ENCODE data around the gene LZTS2. TPM values are rescaled to one million over a fixed set of nuclear protein-coding genes. Genes with fewer than 3 reads are reported as not detected.

Gene LZTS2
- total and polyA plus RNA-seq, 2 experiments from 2014 or later: 73.6 to 90.7 TPM

GRCh38 chr10:101002456-101002855 lies 2.8 kb downstream of the LZTS2 start:
- Histone ChIP-seq H3K9me3 (ENCODE audit: low read depth) (no peaks in the 10 kb centered on the region), H3K36me3 (replicated peaks; ENCODE audit: insufficient read depth, low read depth) (no peaks in the 10 kb centered on the region), H3K4me2 (peak overlapping the region; percentile 99), H2AFZ (no peak overlapping the region), H3K4me3 (no peak overlapping the region), H3K4me1 (ENCODE audit: insufficient read depth) (peaks cover 19% of the 10 kb centered on the region), H4K20me1 (ENCODE audit: insufficient read depth, poor library complexity, severe bottlenecking) (peaks cover 10% of the 10 kb centered on the region), H3K27me3 (no peaks in the 10 kb centered on the region), H3K9me2 (replicated peaks; ENCODE audit: insufficient read depth) (no peaks in the 10 kb centered on the region), H3K79me2 (peaks cover 53% of the 10 kb centered on the region), H3K27ac (peak overlapping the region; percentile 99)
- no peak for DNase-seq (ENCODE audit: low spot score)
- 95% methylated on average over 11 of the region's 11 CpGs for WGBS (ENCODE audit: low lambda C conversion rate, missing lambda C conversion rate)
- TF ChIP-seq EZH2 (IDR thresholded peaks at IDR 0.05; ENCODE audit: borderline replicate concordance) (no peak), EZH2phosphoT487 (IDR thresholded peaks at IDR 0.05; ENCODE audit: low read depth, severe bottlenecking, unreplicated experiment) (no peak), CTCF (IDR thresholded peaks at IDR 0.05; ENCODE audit: poor library complexity) (no peak)

GRCh38 chr10:101003639-101004206 lies 4.1 kb downstream of the LZTS2 start:
- H3K4me1 ChIP-seq (ENCODE audit: insufficient read depth): peaks cover 16% of the 10 kb centered on the region
- no peaks in the 10 kb centered on the region for H3K9me3 ChIP-seq (ENCODE audit: low read depth)
- H3K27me3 ChIP-seq: no peaks in the 10 kb centered on the region
- no peak overlapping the region for H3K4me3 ChIP-seq
- peaks cover 53% of the 10 kb centered on the region for H3K79me2 ChIP-seq
- WGBS (ENCODE audit: low lambda C conversion rate, missing lambda C conversion rate): 96% methylated on average over 15 of the region's 18 CpGs
- H3K4me2 ChIP-seq: no peak overlapping the region
- H3K36me3 ChIP-seq (replicated peaks; ENCODE audit: insufficient read depth, low read depth): no peaks in the 10 kb centered on the region
- H2AFZ ChIP-seq: no peak overlapping the region
- no peak overlapping the region for H3K27ac ChIP-seq
- H3K9me2 ChIP-seq (replicated peaks; ENCODE audit: insufficient read depth): no peaks in the 10 kb centered on the region
- DNase-seq (ENCODE audit: low spot score): no peak
- TF ChIP-seq EZH2phosphoT487 (IDR thresholded peaks at IDR 0.05; ENCODE audit: low read depth, severe bottlenecking, unreplicated experiment) (no peak), CTCF (IDR thresholded peaks at IDR 0.05; ENCODE audit: poor library complexity) (no peak), EZH2 (IDR thresholded peaks at IDR 0.05; ENCODE audit: borderline replicate concordance) (no peak)
- H4K20me1 ChIP-seq (ENCODE audit: insufficient read depth, poor library complexity, severe bottlenecking): peaks cover 10% of the 10 kb centered on the region

GRCh38 chr10:101005361-101005760 lies 5.8 kb downstream of the LZTS2 start:
- peaks cover 46% of the 10 kb centered on the region for H3K79me2 ChIP-seq
- no peak for TF ChIP-seq EZH2phosphoT487 (IDR thresholded peaks at IDR 0.05; ENCODE audit: low read depth, severe bottlenecking, unreplicated experiment)
- TF ChIP-seq EZH2 (IDR thresholded peaks at IDR 0.05; ENCODE audit: borderline replicate concordance): no peak
- TF ChIP-seq CTCF (IDR thresholded peaks at IDR 0.05; ENCODE audit: poor library complexity): no peak
- H3K4me3 ChIP-seq: no peak overlapping the region
- H3K9me3 ChIP-seq (ENCODE audit: low read depth): no peaks in the 10 kb centered on the region
- peaks cover 13% of the 10 kb centered on the region for H3K4me1 ChIP-seq (ENCODE audit: insufficient read depth)
- H2AFZ ChIP-seq: no peak overlapping the region
- no peaks in the 10 kb centered on the region for H3K36me3 ChIP-seq (replicated peaks; ENCODE audit: insufficient read depth, low read depth)
- H3K4me2 ChIP-seq: no peak overlapping the region
- H3K9me2 ChIP-seq (replicated peaks; ENCODE audit: insufficient read depth): no peaks in the 10 kb centered on the region
- DNase-seq (ENCODE audit: low spot score): no peak
- no peaks in the 10 kb centered on the region for H3K27me3 ChIP-seq
- H3K27ac ChIP-seq: no peak overlapping the region
- WGBS (ENCODE audit: low lambda C conversion rate, missing lambda C conversion rate): 97% methylated on average over 23 of the region's 23 CpGs
- H4K20me1 ChIP-seq (ENCODE audit: insufficient read depth, poor library complexity, severe bottlenecking): peaks cover 10% of the 10 kb centered on the region

All from hepatocyte (in vitro differentiated cells).